Nephron progenitor cell (in vitro differentiated cells): ENCODE measurements around the gene SLC35F6.

Experiments used
- DNase-seq: peaks from one replicate; pipeline ENCODE4 v3.0.0; 2021
- H3K27ac Mint-ChIP-seq: 2 replicates; pipeline ENCODE4 v1.8.0; 2021; ENCODE audit warnings: mild to moderate bottlenecking, moderate library complexity, mixed read lengths
- H3K27me3 Mint-ChIP-seq: 2 replicates; pipeline ENCODE4 v1.8.0; 2021; ENCODE audit warnings: mild to moderate bottlenecking, low read depth, mixed read lengths; ENCODE audit not compliant: poor library complexity
- H3K36me3 Mint-ChIP-seq: 2 replicates; pipeline ENCODE4 v1.8.0; 2021; ENCODE audit warnings: low read depth, mixed read lengths
- H3K4me1 Mint-ChIP-seq: 2 replicates; pipeline ENCODE4 v1.8.0; 2021; ENCODE audit warnings: mixed read lengths
- H3K4me3 Mint-ChIP-seq: 2 replicates; pipeline ENCODE4 v1.8.0; 2021; ENCODE audit warnings: mild to moderate bottlenecking, moderate library complexity, mixed read lengths
- H3K9me3 Mint-ChIP-seq: 2 replicates; pipeline ENCODE4 v1.8.0; 2021; ENCODE audit warnings: mild to moderate bottlenecking, moderate library complexity, mixed read lengths
- TF ChIP-seq, protein P1 (sequence below): fragments of 200-600 bp; sonication (generic); IDR thresholded peaks from 2 replicates; pipeline ENCODE4 v1.5.0; 2021; ENCODE audit warnings: antibody characterized with exemption

SLC35F6 gene

DNA sequence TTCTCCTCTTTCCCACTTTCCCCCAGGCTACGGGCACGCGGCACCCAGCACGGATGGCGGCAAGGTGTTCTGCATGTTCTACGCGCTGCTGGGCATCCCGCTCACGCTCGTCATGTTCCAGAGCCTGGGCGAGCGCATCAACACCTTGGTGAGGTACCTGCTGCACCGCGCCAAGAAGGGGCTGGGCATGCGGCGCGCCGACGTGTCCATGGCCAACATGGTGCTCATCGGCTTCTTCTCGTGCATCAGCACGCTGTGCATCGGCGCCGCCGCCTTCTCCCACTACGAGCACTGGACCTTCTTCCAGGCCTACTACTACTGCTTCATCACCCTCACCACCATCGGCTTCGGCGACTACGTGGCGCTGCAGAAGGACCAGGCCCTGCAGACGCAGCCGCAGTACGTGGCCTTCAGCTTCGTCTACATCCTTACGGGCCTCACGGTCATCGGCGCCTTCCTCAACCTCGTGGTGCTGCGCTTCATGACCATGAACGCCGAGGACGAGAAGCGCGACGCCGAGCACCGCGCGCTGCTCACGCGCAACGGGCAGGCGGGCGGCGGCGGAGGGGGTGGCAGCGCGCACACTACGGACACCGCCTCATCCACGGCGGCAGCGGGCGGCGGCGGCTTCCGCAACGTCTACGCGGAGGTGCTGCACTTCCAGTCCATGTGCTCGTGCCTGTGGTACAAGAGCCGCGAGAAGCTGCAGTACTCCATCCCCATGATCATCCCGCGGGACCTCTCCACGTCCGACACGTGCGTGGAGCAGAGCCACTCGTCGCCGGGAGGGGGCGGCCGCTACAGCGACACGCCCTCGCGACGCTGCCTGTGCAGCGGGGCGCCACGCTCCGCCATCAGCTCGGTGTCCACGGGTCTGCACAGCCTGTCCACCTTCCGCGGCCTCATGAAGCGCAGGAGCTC is 36.2 kb upstream of the SLC35F6 start:
- no peaks in the 10 kb centered on the region for H3K9me3 Mint-ChIP-seq
- peaks cover 13% of the 10 kb centered on the region for H3K27me3 Mint-ChIP-seq
- H3K27ac Mint-ChIP-seq: no peak overlapping the region
- TF ChIP-seq, protein P1, sequence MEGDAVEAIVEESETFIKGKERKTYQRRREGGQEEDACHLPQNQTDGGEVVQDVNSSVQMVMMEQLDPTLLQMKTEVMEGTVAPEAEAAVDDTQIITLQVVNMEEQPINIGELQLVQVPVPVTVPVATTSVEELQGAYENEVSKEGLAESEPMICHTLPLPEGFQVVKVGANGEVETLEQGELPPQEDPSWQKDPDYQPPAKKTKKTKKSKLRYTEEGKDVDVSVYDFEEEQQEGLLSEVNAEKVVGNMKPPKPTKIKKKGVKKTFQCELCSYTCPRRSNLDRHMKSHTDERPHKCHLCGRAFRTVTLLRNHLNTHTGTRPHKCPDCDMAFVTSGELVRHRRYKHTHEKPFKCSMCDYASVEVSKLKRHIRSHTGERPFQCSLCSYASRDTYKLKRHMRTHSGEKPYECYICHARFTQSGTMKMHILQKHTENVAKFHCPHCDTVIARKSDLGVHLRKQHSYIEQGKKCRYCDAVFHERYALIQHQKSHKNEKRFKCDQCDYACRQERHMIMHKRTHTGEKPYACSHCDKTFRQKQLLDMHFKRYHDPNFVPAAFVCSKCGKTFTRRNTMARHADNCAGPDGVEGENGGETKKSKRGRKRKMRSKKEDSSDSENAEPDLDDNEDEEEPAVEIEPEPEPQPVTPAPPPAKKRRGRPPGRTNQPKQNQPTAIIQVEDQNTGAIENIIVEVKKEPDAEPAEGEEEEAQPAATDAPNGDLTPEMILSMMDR: no peak
- H3K4me1 Mint-ChIP-seq: peaks cover 29% of the 10 kb centered on the region
- DNase-seq: no peak
- H3K36me3 Mint-ChIP-seq: no peaks in the 10 kb centered on the region
- H3K4me3 Mint-ChIP-seq: no peak overlapping the region

GRCh38 chr2:26729311-26729710 is 34.8 kb upstream of the SLC35F6 start:
- Mint-ChIP-seq H3K27ac (no peak overlapping the region), H3K27me3 (peaks cover 13% of the 10 kb centered on the region)
- TF ChIP-seq, protein P1: no peak

DNA sequence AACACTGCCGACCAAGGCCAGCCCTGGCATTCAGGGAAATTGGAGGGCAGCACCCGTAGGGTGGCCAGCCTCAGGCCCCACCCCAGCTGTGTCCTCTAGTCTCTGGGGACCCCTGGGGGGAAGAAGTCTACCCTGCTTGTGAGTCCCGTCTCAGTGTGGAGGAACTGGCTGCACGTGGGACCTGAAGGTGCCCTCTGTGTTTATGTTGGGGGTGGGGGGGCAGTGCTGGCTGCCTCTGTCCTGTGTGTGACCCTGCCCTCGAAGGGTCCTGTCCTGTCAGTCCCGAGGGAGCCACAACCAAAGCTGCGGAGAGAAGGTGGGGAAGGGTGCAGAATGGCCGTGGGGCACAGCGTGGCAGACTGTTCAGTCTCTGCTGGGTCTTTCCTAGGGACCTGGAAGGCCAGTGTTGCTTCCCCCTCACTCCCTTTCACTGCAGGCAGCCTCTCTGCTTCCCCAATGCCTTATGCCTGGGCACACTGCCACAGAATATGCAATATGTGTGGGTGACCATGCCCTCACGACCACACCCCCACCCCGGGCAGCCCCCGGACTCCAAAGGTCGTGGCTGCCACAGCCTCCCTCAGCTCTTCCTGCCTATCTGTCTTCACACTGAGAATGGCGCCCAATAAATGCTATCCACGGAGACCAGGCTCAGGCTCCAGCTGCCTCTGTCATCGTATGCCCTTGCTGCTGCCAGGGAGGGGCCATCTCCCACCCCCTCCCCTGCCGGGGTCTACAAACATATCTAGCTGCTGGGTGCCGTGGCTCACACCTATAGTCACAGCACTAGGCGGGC is 33.3 kb upstream of the SLC35F6 start:
- TF ChIP-seq, protein P1: no peak
- Mint-ChIP-seq H3K4me3 (no peak overlapping the region), H3K27me3 (peaks cover 11% of the 10 kb centered on the region)

More at GRCh38 chr2:26729311-26729710, 34.8 kb upstream of the SLC35F6 start:
- Mint-ChIP-seq H3K36me3 (no peaks in the 10 kb centered on the region), H3K4me1 (peaks cover 27% of the 10 kb centered on the region), H3K9me3 (no peaks in the 10 kb centered on the region), H3K4me3 (no peak overlapping the region)
- no peak for DNase-seq

GRCh38 chr2:26731714-26732113 is 32.4 kb upstream of the SLC35F6 start:
- no peak for DNase-seq
- Mint-ChIP-seq H3K27ac (no peak overlapping the region), H3K27me3 (peaks cover 11% of the 10 kb centered on the region), H3K9me3 (no peaks in the 10 kb centered on the region), H3K36me3 (no peaks in the 10 kb centered on the region), H3K4me1 (peaks cover 38% of the 10 kb centered on the region), H3K4me3 (no peak overlapping the region)
- TF ChIP-seq, protein P1: no peak

More for the DNA sequence above, 33.3 kb upstream of the SLC35F6 start:
- H3K9me3 Mint-ChIP-seq: no peaks in the 10 kb centered on the region
- peaks cover 29% of the 10 kb centered on the region for H3K4me1 Mint-ChIP-seq
- H3K27ac Mint-ChIP-seq: no peak overlapping the region
- DNase-seq: no peak
- H3K36me3 Mint-ChIP-seq: no peaks in the 10 kb centered on the region

DNA sequence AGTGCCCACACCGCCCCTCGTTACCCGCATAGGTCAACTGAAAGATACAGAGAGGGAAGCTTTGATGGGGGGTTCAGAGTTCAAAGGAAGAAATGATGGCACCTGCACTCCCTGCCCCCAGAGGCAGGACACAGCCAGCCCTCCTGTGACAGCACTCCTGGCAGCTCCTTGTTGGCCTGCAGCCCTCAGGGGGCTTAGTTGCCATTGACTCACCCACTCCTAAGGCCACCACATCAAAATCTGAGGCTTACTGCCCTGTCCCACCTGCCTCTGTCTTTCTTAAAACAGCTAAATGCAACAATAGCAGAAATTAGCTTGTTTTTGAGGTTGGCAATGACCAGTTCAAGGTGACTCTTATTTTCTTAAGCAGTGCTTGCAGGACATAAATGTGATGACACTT is 31.6 kb upstream of the SLC35F6 start:
- H3K4me3 Mint-ChIP-seq: no peak overlapping the region
- H3K4me1 Mint-ChIP-seq: peaks cover 38% of the 10 kb centered on the region

More for the DNA sequence above, 31.6 kb upstream of the SLC35F6 start:
- TF ChIP-seq, protein P1: no peak
- DNase-seq: no peak
- H3K27me3 Mint-ChIP-seq: peaks cover 11% of the 10 kb centered on the region
- H3K9me3 Mint-ChIP-seq: no peaks in the 10 kb centered on the region
- no peak overlapping the region for H3K27ac Mint-ChIP-seq
- no peaks in the 10 kb centered on the region for H3K36me3 Mint-ChIP-seq
